OCI-M2 (cell line): Measurements from ENCODE around the gene AKIRIN1.
"Not testable (repeated sequence)": the region's sequence is repeated elsewhere in the genome, so short reads cannot be mapped to it uniquely, and the experiment has no call there.

Experiments
- DNase-seq: peaks from one replicate; lab custom pipeline; 2025; ENCODE audit not compliant: unreplicated experiment; lab: John Stamatoyannopoulos, UW

The AKIRIN1 gene

GRCh38 chr1:38990738-38991637 is at the start of gene AKIRIN1:
Gene AKIRIN1, plus strand, starts transcription at chr1:38991276. Its CDS starts 105 bp downstream, at chr1:38991381.
- peak; percentile 44 for DNase-seq

GRCh38 chr1:38941527-38942019 is 49.5 kb upstream of the AKIRIN1 start, which contains the start of gene RHBDL2:
Gene RHBDL2, minus strand, starts transcription at chr1:38941830. Its CDS starts 22,618 bp downstream, at chr1:38919212.
- DNase-seq = no peak

GRCh38 chr1:38942664-38943428 is 48.2 kb upstream of the AKIRIN1 start:
- DNase-seq = no peak

- DNase-seq = no peak
These were observed 46.5 kb upstream of the AKIRIN1 start for GRCh38 chr1:38944547-38944946.

GRCh38 chr1:38950553-38950952 is 40.5 kb upstream of the AKIRIN1 start:
- DNase-seq = no peak

- no peak for DNase-seq
These were observed 37.6 kb upstream of the AKIRIN1 start for GRCh38 chr1:38953433-38953860.

GRCh38 chr1:38958967-38959366 is 32.1 kb upstream of the AKIRIN1 start:
- DNase-seq = no peak

- DNase-seq = no peak
These were observed 29.0 kb upstream of the AKIRIN1 start for GRCh38 chr1:38962113-38962512.

- no peak for DNase-seq
These were observed 28.5 kb upstream of the AKIRIN1 start for GRCh38 chr1:38962560-38962959.

GRCh38 chr1:38964140-38964548 is 26.9 kb upstream of the AKIRIN1 start:
- no peak for DNase-seq

- DNase-seq = not testable (repeated sequence)
These were observed 17.9 kb upstream of the AKIRIN1 start for GRCh38 chr1:38973145-38973544.

GRCh38 chr1:38973659-38974437 is 17.2 kb upstream of the AKIRIN1 start:
- DNase-seq = no peak

GRCh38 chr1:38977399-38978244 is 13.5 kb upstream of the AKIRIN1 start:
- DNase-seq = not testable (repeated sequence)

GRCh38 chr1:38978245-38978542 is 12.9 kb upstream of the AKIRIN1 start:
- DNase-seq = not testable (repeated sequence)

- not testable (repeated sequence) for DNase-seq
These were observed 11.7 kb upstream of the AKIRIN1 start for GRCh38 chr1:38979380-38979779.

GRCh38 chr1:38989979-38990378 is 1.1 kb upstream of the AKIRIN1 start:
- no peak for DNase-seq

- no peak for DNase-seq
These were observed 714 bp upstream of the AKIRIN1 start for GRCh38 chr1:38990386-38990737.

GRCh38 chr1:38991638-38992411 is 749 bp downstream of the AKIRIN1 start:
- no peak for DNase-seq

- no peak for DNase-seq
These were observed 1.5 kb downstream of the AKIRIN1 start for GRCh38 chr1:38992412-38993111.
